ENCODE measurements around the gene TCL1A.
"Not testable (repeated sequence)": the region's sequence is repeated elsewhere in the genome, so short reads cannot be mapped to it uniquely, and the experiment has no call there.

GRCh38 chr14:95729402-95730028, 15.6 kb upstream of the TCL1A start:
- TF ChIP-seq TCF12 (IDR thresholded peaks at IDR 0.05; ENCODE audit: low read depth); CREB1 (IDR thresholded peaks at IDR 0.05; ENCODE audit: low read depth); YY1 (IDR thresholded peaks at IDR 0.05; ENCODE audit: low read depth); EP300 (IDR thresholded peaks at IDR 0.05; ENCODE audit: borderline replicate concordance); TAF1 (IDR thresholded peaks at IDR 0.05; ENCODE audit: low read depth); CEBPB (IDR thresholded peaks at IDR 0.05); NFIC (IDR thresholded peaks at IDR 0.05); RAD21 (IDR thresholded peaks at IDR 0.05; ENCODE audit: low read depth); FOXM1 (IDR thresholded peaks at IDR 0.05; ENCODE audit: borderline replicate concordance, low read depth); EGR1 (IDR thresholded peaks at IDR 0.05): not testable (repeated sequence)
- TF ChIP-seq, protein P1, sequence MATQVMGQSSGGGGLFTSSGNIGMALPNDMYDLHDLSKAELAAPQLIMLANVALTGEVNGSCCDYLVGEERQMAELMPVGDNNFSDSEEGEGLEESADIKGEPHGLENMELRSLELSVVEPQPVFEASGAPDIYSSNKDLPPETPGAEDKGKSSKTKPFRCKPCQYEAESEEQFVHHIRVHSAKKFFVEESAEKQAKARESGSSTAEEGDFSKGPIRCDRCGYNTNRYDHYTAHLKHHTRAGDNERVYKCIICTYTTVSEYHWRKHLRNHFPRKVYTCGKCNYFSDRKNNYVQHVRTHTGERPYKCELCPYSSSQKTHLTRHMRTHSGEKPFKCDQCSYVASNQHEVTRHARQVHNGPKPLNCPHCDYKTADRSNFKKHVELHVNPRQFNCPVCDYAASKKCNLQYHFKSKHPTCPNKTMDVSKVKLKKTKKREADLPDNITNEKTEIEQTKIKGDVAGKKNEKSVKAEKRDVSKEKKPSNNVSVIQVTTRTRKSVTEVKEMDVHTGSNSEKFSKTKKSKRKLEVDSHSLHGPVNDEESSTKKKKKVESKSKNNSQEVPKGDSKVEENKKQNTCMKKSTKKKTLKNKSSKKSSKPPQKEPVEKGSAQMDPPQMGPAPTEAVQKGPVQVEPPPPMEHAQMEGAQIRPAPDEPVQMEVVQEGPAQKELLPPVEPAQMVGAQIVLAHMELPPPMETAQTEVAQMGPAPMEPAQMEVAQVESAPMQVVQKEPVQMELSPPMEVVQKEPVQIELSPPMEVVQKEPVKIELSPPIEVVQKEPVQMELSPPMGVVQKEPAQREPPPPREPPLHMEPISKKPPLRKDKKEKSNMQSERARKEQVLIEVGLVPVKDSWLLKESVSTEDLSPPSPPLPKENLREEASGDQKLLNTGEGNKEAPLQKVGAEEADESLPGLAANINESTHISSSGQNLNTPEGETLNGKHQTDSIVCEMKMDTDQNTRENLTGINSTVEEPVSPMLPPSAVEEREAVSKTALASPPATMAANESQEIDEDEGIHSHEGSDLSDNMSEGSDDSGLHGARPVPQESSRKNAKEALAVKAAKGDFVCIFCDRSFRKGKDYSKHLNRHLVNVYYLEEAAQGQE (IDR thresholded peaks at IDR 0.05; ENCODE audit: low read depth) = 0 out of 2 replicates have a peak, but pooled peaks have one; percentile 37
- TF ChIP-seq, protein P2, sequence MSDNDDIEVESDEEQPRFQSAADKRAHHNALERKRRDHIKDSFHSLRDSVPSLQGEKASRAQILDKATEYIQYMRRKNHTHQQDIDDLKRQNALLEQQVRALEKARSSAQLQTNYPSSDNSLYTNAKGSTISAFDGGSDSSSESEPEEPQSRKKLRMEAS (IDR thresholded peaks at IDR 0.05) = not testable (repeated sequence)
